ENCODE measurements around the gene ABCC8.

The ABCC8 gene

DNA sequence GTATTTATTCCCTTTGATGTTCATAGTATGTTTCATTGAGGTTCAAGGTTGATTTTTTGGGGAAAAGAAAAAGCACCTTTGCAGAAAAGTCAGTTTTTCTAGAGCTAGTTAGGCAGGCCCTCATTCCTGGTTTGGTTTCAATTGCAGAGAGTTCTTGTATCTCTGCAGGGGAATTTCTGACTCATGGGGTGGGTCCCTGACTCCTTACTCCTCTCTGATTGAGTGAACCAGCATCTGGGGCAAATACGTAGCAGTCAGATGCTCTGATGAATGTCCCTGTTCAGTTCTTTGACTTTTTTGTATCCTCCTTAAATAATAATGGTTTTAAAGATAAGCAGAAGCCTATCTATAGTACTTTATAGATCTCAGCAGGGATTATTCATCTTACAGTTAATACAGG lies 132.7 kb downstream of the ABCC8 start:
- no peak for DNase-seq

DNA sequence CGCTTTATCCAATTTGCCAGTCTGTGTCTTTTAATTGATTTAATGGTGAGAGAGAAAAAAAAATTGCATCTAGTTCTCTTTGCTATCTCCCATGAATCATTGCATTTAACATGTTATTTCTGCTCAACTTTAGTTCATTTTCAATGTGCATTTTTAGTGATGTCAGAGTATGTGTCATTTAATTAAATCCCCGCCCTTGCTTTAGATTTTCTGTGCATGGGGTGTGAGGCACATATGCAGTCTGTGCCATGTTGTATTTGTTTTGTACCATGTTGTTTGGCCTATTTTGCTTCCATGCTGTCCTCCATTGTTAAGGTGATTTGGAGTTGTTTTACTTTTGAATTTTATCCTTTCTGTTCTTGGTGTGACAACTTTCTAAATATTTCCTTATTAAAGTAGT lies 133.4 kb downstream of the ABCC8 start:
- no peak for DNase-seq

Data from T-helper 1 cell (primary cell).